Duodenal mucosa (tissue), 2 donors: ENCODE measurements around the gene CARS2.
"Not testable (repeated sequence)": the region's sequence is repeated elsewhere in the genome, so short reads cannot be mapped to it uniquely, and the experiment has no call there.

Experiments used
- H3K27ac ChIP-seq: one replicate; pipeline ENCODE4 v1.7.0; 2013; ENCODE audit warnings: low read depth, low read length
- H3K27me3 ChIP-seq, 2 donors: one replicate each; pipeline ENCODE4 v1.7.0; 2013; ENCODE audit warnings: low read length in 2 of 2, control low read depth in 1 of 2; ENCODE audit not compliant: insufficient read depth in 2 of 2, control insufficient read depth in 1 of 2
- H3K36me3 ChIP-seq, 2 donors: one replicate each; pipeline ENCODE4 v1.7.0; 2013; ENCODE audit warnings: low read length in 2 of 2, control low read depth in 1 of 2; ENCODE audit not compliant: insufficient read depth in 2 of 2, control insufficient read depth in 1 of 2
- H3K4me1 ChIP-seq, 2 donors: one replicate each; pipeline ENCODE4 v1.7.0; 2013; ENCODE audit warnings: low read length in 2 of 2, control low read depth in 1 of 2; ENCODE audit not compliant: insufficient read depth in 2 of 2, control insufficient read depth in 1 of 2
- H3K4me3 ChIP-seq, 2 donors: one replicate each; pipeline ENCODE4 v1.7.0; 2013; ENCODE audit warnings: low read length in 2 of 2, low read depth in 1 of 2
- H3K9ac ChIP-seq, 2 donors: one replicate each; pipeline ENCODE4 v1.7.0; 2013; ENCODE audit warnings: low read length in 2 of 2, low read depth in 1 of 2
- H3K9me3 ChIP-seq, 2 donors: one replicate each; pipeline ENCODE4 v1.7.0; 2013; ENCODE audit warnings: low read length in 2 of 2, control low read depth in 1 of 2; ENCODE audit not compliant: control insufficient read depth in 1 of 2

Gene CARS2

GRCh38 chr13:110615322-110616102, 90.4 kb downstream of the CARS2 start, which contains the start of gene NAXD:
NAXD (plus strand) TSS chr13:110615545; CDS start chr13:110615602, 57 bp downstream.
- Histone ChIP-seq H3K4me3 (peak within 1 kb of the TSS; percentile 87 to 90), H3K36me3 (no peaks in the 10 kb centered on the region), H3K27me3 (no peaks in the 10 kb centered on the region), H3K27ac (peak within 1 kb of the TSS; percentile 94), H3K9me3 (no peaks in the 10 kb centered on the region), H3K4me1 (peaks cover 22 to 34% of the 10 kb centered on the region in 2 donors), H3K9ac (peak within 1 kb of the TSS; percentile 83 to 87)

DNA sequence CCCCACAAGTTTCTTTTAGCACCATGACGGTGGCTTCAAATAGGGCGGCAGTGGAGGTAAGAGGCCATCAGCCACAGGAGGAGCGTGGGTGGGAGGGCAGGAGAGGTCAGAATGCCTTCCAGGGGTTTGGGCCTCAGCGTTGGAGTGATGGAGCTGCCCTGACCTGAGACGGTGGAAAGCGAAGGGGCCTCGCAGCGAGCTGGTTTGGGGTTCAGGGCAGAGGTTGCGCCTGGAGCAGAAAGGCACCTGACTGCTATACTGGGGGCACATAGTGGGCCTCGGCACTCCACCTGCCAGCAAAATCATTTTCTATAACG, 91.0 kb downstream of the CARS2 start:
- Histone ChIP-seq H3K9me3 (no peaks in the 10 kb centered on the region), H3K9ac (peak overlapping the region; percentile 83 to 87), H3K4me1 (peaks cover 20 to 35% of the 10 kb centered on the region in 2 donors), H3K27ac (peak overlapping the region; percentile 94), H3K27me3 (no peaks in the 10 kb centered on the region), H3K36me3 (no peaks in the 10 kb centered on the region), H3K4me3 (peak overlapping the region; percentile 87 to 90)

DNA sequence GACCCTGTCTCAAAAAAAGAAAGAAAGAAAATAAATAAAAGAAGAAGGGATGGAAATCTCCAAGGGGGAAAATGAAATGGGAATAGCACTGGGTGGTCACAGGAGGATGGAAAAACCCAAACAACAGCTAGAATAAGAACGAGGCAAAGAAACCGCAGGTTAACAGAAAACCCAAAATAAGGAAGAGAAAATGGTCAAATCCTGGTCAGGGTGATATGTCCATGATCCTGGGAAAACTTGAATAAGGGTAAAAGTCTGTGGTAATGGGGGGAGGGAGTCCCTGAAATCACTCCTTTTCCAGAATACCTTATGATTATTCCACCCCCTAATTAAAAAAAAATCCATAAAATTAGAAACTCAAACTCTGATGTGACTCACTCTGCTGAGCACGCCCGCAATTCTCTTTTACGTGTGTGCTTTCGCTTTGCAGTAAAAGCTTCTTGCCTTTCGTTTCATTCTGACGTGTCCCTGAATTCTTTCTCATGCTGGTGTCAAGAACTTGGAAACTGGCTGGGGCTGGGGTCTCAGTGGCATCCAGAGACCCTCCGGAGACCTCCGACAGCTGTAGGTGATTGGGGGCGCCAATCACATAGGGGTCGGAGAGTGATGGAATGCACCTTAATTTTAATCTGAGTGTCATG, 94.8 kb downstream of the CARS2 start:
- H3K27me3 ChIP-seq, result no peaks in the 10 kb centered on the region
- H3K4me3 ChIP-seq, result peak overlapping the region; percentile 32 to 57
- H3K27ac ChIP-seq, result no peak overlapping the region
- H3K36me3 ChIP-seq, result no peaks in the 10 kb centered on the region
- H3K9me3 ChIP-seq, result no peaks in the 10 kb centered on the region
- H3K9ac ChIP-seq, result peak overlapping the region in 1 of 2 donors; percentile 32
- peaks cover 0 to 13% of the 10 kb centered on the region in 2 donors for H3K4me1 ChIP-seq

GRCh38 chr13:110607675-110608224, 98.2 kb downstream of the CARS2 start:
- Histone ChIP-seq H3K27ac (no peak overlapping the region), H3K9ac (no peak overlapping the region), H3K36me3 (no peaks in the 10 kb centered on the region), H3K4me3 (no peak overlapping the region), H3K4me1 (peaks cover 0 to 7% of the 10 kb centered on the region in 2 donors), H3K27me3 (no peaks in the 10 kb centered on the region), H3K9me3 (no peaks in the 10 kb centered on the region)

- not testable (repeated sequence) for H3K4me1 ChIP-seq, H3K9me3 ChIP-seq, H3K9ac ChIP-seq, H3K27me3 ChIP-seq, H3K4me3 ChIP-seq, H3K36me3 ChIP-seq, H3K27ac ChIP-seq
These were observed 99.6 kb downstream of the CARS2 start for GRCh38 chr13:110606281-110606680.

DNA sequence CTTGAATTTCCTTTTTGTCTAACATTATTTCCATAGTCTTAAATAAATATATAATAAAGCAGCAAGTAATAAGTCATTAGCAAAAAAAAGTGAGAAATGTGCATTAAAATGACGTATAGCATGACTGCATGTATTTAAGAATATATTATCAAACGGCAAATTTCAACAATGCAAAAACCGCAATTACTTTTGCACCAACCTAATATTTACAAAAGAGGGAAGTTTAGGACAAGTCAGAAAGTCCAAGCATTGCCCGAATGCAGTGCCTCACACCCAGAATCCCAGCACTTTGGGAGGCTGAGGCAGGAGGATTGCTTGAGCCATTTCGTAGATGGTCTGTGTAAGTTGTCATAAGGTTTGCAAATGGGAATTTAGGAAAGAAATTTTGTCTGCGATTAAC, 100.8 kb downstream of the CARS2 start:
- Histone ChIP-seq H3K9me3 (no peaks in the 10 kb centered on the region), H3K4me3 (no peak overlapping the region), H3K9ac (no peak overlapping the region), H3K4me1 (no peaks in the 10 kb centered on the region), H3K27ac (no peak overlapping the region), H3K36me3 (no peaks in the 10 kb centered on the region), H3K27me3 (no peaks in the 10 kb centered on the region)

DNA sequence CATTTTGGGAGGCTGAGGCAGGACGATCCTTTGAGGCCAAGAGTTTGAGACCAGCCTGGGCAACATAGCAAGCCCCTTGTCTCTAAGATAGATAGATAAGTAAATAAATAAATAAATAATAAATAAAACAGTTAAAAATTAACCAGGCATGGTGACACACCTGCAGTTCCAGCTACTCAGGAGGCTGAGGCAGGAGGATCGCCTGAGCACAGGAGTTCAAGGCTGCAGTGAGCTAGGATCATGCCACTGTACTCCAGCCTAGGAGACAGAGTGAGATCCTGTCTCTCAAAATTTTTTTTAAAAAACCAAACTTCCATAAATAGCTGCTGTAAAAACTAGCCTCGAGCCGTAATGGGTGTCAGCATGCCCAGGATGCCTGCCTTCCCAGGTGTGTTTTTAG, 104.9 kb downstream of the CARS2 start:
- H3K9me3 ChIP-seq, result no peaks in the 10 kb centered on the region
- H3K4me3 ChIP-seq, result no peak overlapping the region
- H3K9ac ChIP-seq, result no peak overlapping the region
- H3K27me3 ChIP-seq, result no peaks in the 10 kb centered on the region
- no peaks in the 10 kb centered on the region for H3K4me1 ChIP-seq
- no peak overlapping the region for H3K27ac ChIP-seq
- no peaks in the 10 kb centered on the region for H3K36me3 ChIP-seq

DNA sequence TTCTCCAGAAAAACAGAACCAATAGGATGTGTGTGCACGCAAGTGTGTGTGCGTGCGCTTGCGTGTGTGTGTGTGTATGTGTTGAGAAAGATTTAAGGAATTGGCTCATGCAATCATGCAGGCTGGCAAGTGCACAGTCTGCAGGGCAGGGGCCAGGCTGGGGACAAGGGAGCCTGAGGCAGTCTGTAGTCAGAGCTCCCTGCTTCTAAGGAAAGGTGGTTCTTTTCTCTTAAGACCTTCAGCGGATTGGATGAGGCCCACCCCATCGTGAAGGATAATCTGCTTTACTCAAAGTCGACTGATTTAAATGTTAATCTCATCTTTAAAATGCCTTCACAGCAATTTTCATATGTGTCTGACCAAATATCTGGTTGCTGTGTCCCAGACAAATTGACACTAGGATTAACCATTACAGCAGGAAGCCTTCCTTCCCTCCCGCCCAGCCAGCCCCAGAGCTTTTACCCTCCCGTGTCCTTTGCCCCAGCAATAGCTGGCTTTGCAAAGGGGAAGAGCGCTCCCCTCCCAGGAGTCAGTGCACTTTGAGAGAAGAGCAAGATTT, 105.6 kb downstream of the CARS2 start:
- H3K27ac ChIP-seq, result no peak overlapping the region
- H3K9ac ChIP-seq, result no peak overlapping the region
- H3K27me3 ChIP-seq, result no peaks in the 10 kb centered on the region
- H3K9me3 ChIP-seq, result no peaks in the 10 kb centered on the region
- no peaks in the 10 kb centered on the region for H3K4me1 ChIP-seq
- H3K4me3 ChIP-seq, result no peak overlapping the region
- H3K36me3 ChIP-seq, result no peaks in the 10 kb centered on the region

DNA sequence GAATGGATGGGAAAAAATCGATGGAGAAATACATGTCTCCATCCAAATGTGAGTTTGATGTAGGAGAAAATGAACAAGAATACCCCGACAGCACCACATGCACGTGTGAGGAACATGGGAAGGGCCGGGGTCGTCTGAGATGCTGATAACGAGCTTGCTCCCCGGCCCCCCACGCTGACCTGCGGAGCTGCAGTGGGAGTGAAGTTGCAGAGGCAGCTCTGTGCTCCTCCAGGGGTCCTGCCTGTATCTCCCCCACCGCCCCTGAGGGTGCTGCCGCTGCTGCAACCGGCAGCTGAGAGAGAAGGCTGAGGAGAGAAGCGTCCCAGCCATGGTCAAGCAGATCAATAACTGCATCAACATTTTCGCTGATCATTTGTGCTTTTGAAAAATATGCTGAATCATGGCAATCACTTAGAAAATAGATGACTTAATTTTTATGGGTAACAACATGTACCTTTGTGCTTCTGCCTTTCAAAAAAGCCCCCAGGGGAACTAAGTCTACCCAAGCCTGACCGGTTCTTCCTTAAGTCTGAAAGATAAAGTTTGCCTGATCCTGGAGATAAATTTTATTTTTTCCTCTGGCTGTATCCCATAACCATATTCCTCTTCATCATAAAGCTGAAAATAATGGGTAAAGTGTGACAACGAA, 108.8 kb downstream of the CARS2 start:
- Histone ChIP-seq H3K9me3 (no peaks in the 10 kb centered on the region), H3K4me3 (no peak overlapping the region), H3K27ac (no peak overlapping the region), H3K9ac (no peak overlapping the region), H3K27me3 (no peaks in the 10 kb centered on the region), H3K36me3 (no peaks in the 10 kb centered on the region), H3K4me1 (no peaks in the 10 kb centered on the region)
